GM12878 (cell line): ENCODE results near the gene COQ4. TPM values are rescaled to one million over a fixed set of nuclear protein-coding genes. Genes with fewer than 3 reads are reported as not detected.

Source experiments
- BRCA1 ChIP-seq: IDR thresholded peaks from 2 replicates; pipeline ENCODE4 v1.6.1; 2011; ENCODE audit warnings: low read depth, low read length, improper control_type of control experiment
- CHD4 ChIP-seq: fragments of 200-600 bp; sonication (generic); IDR thresholded peaks from 2 replicates; pipeline ENCODE4 v1.6.1; 2016; ENCODE audit warnings: mild to moderate bottlenecking
- NFIC ChIP-seq: IDR thresholded peaks from 2 replicates; pipeline ENCODE4 v1.6.1; 2012; ENCODE audit warnings: low read depth, mild to moderate bottlenecking, inconsistent platforms, low read length, moderate library complexity
- PBX3 ChIP-seq: IDR thresholded peaks from 2 replicates; pipeline ENCODE4 v1.6.1; 2011; ENCODE audit warnings: mild to moderate bottlenecking, low read depth, low read length, moderate library complexity; ENCODE audit not compliant: insufficient replicate concordance
- TAF1 ChIP-seq: IDR thresholded peaks from 2 replicates; pipeline ENCODE4 v1.6.1; 2011; ENCODE audit warnings: mild to moderate bottlenecking, low read depth, low read length, borderline replicate concordance
- WRNIP1 ChIP-seq: IDR thresholded peaks from 2 replicates; pipeline ENCODE4 v1.6.1; 2011; ENCODE audit warnings: low read depth, low read length, improper control_type of control experiment, borderline replicate concordance
- ZNF622 ChIP-seq: fragments of 450-650 bp; IDR thresholded peaks from 2 replicates; pipeline ENCODE4 v1.6.1; 2017; ENCODE audit warnings: mild to moderate bottlenecking, inconsistent platforms
- polyA plus RNA-seq, 11 experiments: library from polyadenylated mRNA; depleted of rRNA in 4 of 11; unstranded in 6 of 11; stranded (reverse) in 5 of 11; fragments of >200 nt; fragmentation: Nextera tagmentation in 4 of 11; fragmentation: Illumina TruSeq in 1 of 11; extraction: Ambion mirVana in 4 of 11; extraction: Trizol in 1 of 11; gene quantifications; 1 replicate in 1 of 11; 2 replicates in 10 of 11; pipeline versions ENCODE4 v1.2.1 to v1.2.3, GENCODE V29; 2011 to 2016; ENCODE audit warnings: inconsistent platforms in 2 of 11, missing spikeins in 2 of 11, low read depth in 1 of 11
- total RNA-seq, 4 experiments: library from RNA; depleted of rRNA in 3 of 4; stranded (reverse); fragments of >200 nt in 3 of 4; fragmentation: Illumina TruSeq in 1 of 4; extraction: Trizol in 1 of 4; gene quantifications; 2 replicates each; pipeline versions ENCODE4 v1.2.1 to v1.2.3, GENCODE V29; 2013 to 2021
- TF ChIP-seq, protein P1 (sequence below): IDR thresholded peaks from 2 replicates; pipeline ENCODE4 v1.6.1; 2012; ENCODE audit warnings: improper control_type of control experiment, low read depth, low read length; ENCODE audit not compliant: insufficient replicate concordance

Gene COQ4
- total and polyA plus RNA-seq, 10 of the 15 experiments (the other 5 are each of a cell fraction or from before 2014, with no cell fraction given), result 3.8 to 64.1 (median 38.6) TPM

- no peak for TF ChIP-seq TAF1
- no peak for TF ChIP-seq NFIC
- TF ChIP-seq CHD4, result no peak
- TF ChIP-seq WRNIP1, result no peak
- TF ChIP-seq ZNF622, result no peak
- no peak for TF ChIP-seq BRCA1
- TF ChIP-seq, protein P1, sequence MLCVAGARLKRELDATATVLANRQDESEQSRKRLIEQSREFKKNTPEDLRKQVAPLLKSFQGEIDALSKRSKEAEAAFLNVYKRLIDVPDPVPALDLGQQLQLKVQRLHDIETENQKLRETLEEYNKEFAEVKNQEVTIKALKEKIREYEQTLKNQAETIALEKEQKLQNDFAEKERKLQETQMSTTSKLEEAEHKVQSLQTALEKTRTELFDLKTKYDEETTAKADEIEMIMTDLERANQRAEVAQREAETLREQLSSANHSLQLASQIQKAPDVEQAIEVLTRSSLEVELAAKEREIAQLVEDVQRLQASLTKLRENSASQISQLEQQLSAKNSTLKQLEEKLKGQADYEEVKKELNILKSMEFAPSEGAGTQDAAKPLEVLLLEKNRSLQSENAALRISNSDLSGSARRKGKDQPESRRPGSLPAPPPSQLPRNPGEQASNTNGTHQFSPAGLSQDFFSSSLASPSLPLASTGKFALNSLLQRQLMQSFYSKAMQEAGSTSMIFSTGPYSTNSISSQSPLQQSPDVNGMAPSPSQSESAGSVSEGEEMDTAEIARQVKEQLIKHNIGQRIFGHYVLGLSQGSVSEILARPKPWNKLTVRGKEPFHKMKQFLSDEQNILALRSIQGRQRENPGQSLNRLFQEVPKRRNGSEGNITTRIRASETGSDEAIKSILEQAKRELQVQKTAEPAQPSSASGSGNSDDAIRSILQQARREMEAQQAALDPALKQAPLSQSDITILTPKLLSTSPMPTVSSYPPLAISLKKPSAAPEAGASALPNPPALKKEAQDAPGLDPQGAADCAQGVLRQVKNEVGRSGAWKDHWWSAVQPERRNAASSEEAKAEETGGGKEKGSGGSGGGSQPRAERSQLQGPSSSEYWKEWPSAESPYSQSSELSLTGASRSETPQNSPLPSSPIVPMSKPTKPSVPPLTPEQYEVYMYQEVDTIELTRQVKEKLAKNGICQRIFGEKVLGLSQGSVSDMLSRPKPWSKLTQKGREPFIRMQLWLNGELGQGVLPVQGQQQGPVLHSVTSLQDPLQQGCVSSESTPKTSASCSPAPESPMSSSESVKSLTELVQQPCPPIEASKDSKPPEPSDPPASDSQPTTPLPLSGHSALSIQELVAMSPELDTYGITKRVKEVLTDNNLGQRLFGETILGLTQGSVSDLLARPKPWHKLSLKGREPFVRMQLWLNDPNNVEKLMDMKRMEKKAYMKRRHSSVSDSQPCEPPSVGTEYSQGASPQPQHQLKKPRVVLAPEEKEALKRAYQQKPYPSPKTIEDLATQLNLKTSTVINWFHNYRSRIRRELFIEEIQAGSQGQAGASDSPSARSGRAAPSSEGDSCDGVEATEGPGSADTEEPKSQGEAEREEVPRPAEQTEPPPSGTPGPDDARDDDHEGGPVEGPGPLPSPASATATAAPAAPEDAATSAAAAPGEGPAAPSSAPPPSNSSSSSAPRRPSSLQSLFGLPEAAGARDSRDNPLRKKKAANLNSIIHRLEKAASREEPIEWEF, result no peak
- no peak for TF ChIP-seq PBX3
These were observed 17.4 kb downstream of the COQ4 start, which contains the start of gene SLC27A4 (continued) for GRCh38 chr9:128339761-128340690.
